Urothelium cell line (cell line): ENCODE measurements around the gene KRTAP5-4.
"Not testable (repeated sequence)": the region's sequence is repeated elsewhere in the genome, so short reads cannot be mapped to it uniquely, and the experiment has no call there.

Source experiments
- DNase-seq: peaks from one replicate; pipeline ENCODE4 v3.0.0; 2011; ENCODE audit warnings: low spot score, mixed read lengths
- FAIRE-seq: peaks from 2 replicates; lab custom pipeline; 2011; peaks lifted over from hg19 to GRCh38; lab: Jason Lieb, UNC

KRTAP5-4 gene

DNA sequence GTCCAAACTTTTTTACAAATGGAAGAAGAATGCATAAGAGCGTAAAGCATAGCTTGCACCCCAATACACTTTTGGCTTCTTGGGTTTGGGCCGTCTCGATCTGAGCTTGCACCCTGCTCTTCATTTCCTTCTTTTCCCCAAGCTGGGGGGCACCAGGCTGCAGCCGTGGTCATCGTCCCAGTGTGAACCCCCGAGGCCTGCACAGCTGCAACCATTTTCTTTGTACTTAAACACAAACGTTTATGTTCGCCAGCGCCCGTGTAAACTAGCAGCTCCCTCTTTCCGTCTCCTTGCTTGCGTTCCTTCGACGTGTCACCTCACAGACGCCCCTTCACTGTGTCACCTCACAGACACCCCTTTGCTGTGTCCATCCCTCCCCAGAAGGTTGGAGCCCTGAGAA, 17.7 kb upstream of the KRTAP5-4 start:
- FAIRE-seq (no peak), DNase-seq (no peak)

DNA sequence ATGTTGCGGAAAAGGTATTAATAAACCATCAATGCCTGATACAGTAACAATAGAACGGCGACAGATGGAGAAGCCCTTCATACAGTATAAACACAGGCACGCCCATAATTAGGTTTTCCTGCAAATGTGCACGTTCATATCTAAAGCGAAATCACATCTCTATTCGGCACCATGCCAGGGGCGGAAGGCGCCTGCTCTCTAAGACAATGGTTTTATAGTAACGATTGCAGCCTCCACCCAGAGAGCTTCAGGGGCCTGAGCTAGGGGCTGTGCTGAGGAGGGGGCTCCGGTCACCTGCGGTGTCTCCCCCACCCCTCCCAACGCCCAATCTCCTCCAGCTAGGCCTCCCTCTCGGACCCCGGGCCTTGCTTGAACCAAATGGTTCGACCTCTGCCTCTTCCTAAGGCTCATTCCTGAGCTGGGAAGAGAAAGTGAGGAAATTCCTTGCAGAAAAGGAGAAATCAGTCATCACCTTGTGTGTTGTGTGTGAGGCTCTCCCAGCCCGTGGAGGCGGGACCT, 17.2 kb upstream of the KRTAP5-4 start:
- DNase-seq (no peak), FAIRE-seq (no peak)

DNA sequence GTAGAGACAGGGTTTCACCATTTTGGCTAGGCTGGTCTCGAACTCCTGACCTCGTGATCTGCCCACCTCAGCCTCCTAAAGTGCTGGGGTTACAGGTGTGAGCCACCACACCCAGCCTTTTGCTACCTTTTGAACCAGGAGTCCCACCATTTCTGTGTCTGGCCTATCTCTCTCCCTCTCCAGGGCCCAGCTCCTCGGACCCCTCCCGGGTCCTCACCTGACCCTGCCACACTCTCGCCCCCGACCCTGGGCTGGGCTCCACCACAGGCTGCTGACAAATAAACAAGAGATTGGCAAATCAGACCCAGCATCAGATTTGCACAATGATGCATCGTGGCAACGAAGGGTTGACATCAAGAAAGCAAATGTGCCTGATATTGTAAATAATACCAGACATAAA, 16.4 kb upstream of the KRTAP5-4 start:
- no peak for FAIRE-seq

DNA sequence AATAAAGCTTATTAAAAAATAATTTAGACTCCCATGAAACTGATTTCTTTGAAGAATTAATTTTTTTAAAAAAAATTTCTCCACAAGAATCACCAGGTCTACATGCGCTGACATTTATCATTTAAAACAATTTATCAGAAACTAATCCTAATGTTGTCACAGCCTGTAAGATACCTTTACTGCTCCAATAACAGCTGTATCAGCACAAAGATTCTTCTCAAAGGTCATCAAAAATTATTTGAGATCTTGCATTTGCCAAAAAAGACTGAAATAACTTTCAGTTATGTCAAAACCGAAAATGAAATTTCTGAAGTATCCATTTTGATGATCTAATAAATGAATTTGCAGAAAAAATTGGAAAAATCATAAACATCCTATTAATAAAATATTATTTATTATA, 15.7 kb upstream of the KRTAP5-4 start:
- FAIRE-seq: no peak
- DNase-seq: no peak

More for the DNA sequence above, 16.4 kb upstream of the KRTAP5-4 start:
- no peak for DNase-seq

DNA sequence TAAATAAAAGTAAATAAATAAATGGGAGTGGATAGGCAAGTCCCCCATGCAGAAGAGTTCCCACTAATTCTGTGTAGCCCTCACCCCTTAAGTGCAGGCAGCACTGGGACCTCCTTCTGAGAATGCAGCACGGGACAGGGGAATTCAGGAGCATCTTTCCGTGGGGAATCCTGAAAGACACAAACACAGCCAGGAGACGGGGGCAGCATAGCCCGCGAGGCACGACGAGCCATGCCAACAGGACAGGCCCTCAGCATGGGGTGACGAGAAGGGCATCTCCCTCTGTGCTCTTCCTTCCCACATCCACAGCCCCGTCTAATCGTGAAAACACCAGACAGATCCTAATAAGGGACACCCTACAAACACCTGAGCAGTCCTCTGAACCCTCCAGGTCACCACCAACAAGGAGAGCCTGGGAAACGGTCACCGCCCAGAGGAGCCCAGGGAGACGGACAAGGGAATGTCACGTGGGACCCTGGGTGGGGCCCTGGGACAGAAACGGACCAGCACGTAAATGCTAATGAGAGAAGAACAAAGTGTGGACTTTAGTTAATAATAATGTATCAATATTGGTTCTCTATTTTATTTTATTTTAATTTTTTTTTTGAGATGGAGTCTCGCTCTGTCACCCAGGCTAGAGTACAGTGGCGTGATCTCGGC, 14.5 kb upstream of the KRTAP5-4 start:
- DNase-seq (no peak), FAIRE-seq (no peak)

DNA sequence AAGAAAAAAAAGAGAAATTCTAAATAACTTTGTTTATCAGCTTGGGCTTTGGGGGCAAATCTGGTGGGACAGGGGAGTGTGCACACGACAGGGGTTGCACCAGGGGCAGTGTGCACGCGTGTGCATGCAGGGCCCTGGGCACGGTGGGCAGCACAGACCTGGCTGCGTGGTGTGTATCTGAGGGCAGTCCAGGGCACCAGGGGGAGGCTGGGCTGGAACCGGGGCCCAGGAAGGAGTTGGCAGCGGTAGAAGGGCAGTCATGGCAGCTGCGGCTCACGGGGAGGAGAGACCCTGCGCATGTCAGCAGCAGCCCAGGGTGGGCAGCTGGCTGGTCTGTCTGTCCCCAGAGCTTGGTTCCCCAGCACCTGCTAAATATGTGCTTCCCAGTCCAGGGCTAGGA, 11.9 kb upstream of the KRTAP5-4 start:
- DNase-seq (no peak), FAIRE-seq (no peak)

DNA sequence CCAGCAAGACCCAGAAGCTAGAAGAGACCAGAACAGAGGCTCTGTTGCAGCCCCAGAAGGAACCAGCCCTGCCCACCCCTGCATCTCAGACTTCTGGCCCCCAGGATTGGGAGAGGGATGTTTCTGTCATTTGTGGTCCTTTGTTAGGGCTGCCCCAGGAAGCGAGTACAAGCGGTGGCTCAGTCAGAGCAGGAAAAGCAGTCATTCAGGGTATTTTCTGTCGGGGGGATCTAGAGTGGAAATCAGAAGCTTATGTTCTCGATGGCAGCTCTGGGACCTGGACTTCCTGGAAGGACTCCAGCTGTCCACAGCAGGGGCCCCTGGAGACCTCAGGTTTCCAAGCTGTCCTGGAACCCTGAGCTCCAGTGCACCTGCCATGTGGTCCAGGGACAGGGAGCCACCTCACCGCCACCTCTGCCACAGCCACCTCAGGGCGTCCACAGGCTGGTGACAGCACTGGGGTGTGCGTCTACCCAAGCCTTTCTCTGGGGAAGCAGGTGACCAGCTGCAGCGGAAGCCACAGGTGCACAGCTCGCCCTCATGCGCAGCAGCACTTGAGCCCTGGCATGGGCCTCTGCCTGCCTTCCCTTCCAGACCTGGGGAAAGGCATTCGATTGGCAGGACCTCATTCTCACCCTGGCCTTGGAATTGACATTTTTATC, 10.2 kb upstream of the KRTAP5-4 start:
- DNase-seq: no peak
- no peak for FAIRE-seq

DNA sequence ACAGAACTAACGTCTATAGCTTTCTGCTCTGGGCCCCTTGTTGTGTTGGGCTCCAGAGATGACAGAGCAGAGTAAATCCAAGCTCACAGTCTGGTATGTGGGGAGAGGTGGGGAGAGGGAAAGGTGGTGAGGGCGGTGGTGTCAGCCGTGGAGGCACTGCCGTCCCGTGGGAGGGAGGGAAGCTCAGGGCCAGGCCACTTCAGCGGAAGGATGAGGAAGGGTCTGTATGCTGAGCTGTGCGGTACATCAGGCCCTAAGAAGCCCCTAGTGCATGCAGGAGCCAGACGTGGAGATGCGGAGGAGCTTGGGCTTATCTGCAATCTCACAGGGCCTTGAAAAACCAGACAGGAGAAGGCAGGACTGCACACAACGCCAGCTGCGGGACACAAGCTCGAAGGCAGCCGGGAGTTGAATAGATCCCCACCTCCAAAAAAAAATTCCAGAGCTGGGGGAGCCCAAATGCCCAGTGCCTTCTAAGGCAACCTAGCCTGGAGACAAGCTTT, 9.2 kb upstream of the KRTAP5-4 start:
- DNase-seq (no peak), FAIRE-seq (no peak)

DNA sequence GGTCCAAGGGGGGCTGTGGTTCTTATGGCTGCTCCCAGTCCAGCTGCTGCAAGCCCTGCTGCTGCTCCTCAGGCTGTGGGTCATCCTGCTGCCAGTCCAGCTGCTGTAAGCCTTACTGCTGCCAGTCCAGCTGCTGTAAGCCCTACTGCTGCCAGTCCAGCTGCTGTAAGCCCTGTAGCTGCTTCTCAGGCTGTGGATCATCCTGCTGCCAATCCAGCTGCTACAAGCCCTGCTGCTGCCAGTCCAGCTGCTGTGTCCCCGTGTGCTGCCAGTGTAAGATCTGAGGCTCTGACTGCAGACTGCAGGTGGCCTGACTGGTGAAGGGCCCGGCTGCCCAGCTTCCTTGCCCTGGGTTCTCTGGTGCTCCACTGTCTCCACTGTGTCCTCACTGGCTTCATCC, 8.3 kb upstream of the KRTAP5-4 start:
- no peak for DNase-seq
- no peak for FAIRE-seq

DNA sequence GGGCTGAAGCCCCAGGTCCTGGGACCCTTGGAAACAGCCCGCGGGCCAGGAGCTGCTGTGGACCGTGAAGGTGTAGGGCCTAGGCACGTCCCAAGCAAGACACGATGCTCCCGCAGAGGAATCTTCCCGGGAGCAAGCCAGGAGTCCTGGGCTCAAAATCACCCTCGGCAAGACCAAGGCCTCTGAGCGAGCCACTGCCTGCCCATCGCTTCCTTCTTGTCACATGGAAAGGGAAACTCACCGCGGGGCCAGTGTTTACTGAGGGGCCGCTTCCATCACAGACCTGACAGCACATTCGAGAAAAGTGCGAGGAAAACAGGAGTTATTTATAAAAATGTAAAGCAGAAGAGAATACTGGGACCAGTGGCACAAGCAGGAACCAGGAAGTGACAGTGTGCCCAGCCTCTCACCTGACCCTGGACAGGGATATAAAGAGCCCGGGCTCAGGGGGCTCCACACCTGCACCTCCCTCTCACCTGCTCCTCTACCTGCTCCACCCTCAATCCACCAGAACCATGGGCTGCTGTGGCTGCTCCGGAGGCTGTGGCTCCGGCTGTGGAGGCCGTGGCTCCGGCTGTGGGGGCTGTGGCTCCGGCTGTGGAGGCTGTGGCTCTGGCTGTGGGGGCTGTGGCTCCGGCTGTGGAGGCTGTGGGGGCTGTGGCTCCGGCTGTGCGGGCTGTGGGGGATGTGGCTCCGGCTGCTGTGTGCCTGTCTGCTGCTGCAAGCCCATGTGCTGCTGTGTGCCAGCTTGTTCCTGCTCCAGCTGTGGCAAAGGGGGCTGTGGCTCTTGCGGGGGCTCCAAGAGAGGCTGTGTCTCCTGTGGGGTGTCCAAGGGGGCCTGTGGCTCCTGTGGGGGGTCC, 7.6 kb upstream of the KRTAP5-4 start, which contains the start of gene KRTAP5-5:
KRTAP5-5 (plus strand) TSS at position 450 of the 860 bp plus-strand sequence; CDS start at position 516, 66 bp downstream.
- no peak for DNase-seq

DNA sequence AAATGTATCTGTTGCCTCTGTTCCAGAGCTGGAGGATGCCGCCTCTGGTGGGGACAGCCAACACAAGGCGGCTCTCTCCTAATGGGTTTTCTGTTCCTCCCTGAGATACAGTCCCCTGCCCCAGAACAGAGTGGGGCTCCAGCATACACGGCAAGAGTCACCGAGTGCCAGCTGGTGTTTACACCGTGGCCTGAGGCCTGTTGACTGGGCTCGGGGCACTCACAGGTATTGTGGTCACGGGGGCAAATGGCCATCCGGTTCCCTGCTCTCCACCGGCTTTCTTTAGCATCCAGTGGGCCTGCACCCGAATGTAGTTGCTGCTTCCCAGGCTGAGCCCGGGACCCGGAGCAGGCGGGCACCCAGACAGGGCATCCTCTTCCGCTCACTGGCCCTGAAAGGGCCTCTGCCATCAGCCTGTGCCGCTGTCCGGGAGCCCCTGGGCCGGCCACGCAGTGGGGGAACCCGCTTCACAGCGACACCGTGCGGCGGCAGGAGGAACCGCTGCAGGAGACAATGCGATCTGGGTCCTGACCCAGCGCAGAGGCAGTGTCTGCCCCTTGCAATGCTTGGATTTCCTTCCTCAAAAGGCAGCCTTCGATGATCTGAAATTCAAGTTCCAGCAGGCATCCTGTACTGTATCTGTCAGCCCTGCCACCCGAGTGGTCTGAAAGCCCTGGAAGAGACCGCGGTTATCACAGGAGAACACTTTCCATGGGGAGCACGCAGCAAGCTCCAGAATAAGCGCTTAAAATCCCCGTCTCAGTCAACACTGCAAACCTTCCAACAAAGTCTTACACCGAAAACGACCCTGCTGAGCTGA, 6.8 kb upstream of the KRTAP5-4 start:
- FAIRE-seq (no peak), DNase-seq (peak; percentile 64)

More for the DNA sequence above, 7.6 kb upstream of the KRTAP5-4 start, which contains the start of gene KRTAP5-5:
- FAIRE-seq: no peak

DNA sequence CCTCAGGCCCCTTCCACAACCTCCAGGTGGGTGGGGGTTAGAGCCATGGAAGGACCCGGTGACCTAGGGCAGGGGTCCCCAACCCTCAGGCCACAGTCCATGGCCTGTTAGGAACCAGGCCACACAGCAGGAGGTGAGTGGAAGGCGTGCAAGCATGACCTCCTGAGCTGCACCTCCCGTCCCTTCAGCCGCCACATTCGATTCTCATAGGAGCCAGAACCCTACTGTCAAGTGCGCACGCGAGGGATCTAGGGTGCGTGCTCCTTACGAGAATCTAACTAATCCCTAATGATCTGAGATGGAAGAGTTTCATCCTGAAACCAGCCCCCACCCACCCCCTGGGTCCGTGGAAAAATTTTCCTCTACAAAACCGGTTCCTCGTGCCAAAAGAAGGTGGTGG, 3.6 kb upstream of the KRTAP5-4 start:
- FAIRE-seq (no peak), DNase-seq (no peak)

DNA sequence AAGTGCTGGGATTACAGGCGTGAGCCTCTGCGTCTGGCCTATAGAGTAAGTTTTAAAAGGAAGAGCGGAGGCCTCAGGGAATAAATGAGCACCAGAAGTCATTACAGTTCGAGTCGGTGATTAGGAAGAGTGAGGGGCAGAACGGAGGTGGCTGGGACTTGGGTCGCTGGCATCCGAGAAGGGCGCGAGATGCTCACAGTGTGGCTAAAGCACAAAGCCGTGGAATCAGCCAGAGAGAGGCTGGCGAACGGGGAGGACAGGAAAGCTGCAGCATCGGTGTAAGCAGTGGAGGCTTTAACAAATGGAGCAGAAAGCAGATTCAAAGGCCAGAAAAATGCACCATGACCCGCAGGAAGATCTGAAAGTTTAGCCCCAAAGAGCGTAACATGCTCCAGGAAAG, 2.7 kb upstream of the KRTAP5-4 start:
- FAIRE-seq (no peak), DNase-seq (no peak)

DNA sequence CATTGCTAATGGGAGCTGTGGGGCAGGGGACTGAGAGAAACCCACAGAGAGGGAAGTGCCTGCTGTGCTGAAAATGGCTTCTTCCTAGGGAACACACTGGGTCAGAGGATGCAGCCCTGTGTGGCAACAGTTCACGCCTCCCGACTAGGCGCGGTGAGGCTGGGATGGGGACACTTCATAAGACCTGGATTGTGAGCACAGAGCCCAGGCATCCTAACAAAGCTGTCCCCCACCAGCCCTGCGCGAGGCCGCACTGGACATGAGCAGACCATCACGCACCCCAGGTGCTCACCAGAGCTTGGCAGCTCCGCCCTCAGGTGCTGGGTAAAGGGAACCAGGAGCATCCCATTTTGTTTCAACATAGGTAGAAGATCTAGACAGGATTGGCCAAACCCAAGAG, 1.8 kb upstream of the KRTAP5-4 start:
- FAIRE-seq (no peak), DNase-seq (no peak)

DNA sequence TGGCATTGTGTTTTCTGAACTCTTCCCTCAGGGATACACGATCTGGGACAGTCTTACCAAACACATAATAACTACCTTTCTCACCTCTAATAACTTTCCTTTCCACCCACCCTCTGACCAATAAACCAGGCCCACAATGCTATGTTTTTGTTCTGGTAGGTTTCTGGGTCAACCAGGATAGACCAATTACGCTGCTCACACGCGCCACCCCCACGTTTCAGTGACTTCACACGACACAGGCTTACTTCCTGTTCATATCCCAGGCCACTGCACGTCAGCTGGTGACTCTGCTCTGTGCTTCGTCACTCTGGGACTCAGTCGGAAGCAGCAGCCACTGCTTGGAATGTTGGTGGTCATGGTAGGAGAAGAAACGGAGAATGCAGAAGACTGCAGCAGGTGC, 2.5 kb downstream of the KRTAP5-4 start:
- DNase-seq (no peak), FAIRE-seq (no peak)

DNA sequence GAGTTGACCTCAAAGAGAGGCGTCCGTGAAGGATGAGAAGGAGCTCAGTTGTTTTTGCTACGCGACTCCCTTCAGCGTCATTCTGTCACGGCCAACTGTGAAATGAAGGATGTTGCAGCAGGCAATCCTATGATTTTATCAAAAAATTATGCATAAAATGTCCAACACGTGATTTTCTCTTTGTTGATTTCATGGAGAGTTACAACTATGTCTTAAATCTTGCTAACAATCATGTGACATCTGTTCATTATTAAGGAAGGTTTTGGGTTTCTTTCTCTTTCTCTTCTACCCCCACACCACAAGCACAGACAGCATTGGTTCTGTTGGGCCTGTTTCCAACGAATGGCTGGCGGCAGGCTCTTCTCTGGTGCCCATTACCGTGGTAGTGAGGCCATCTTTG, 3.7 kb downstream of the KRTAP5-4 start:
- DNase-seq: no peak
- FAIRE-seq: no peak

DNA sequence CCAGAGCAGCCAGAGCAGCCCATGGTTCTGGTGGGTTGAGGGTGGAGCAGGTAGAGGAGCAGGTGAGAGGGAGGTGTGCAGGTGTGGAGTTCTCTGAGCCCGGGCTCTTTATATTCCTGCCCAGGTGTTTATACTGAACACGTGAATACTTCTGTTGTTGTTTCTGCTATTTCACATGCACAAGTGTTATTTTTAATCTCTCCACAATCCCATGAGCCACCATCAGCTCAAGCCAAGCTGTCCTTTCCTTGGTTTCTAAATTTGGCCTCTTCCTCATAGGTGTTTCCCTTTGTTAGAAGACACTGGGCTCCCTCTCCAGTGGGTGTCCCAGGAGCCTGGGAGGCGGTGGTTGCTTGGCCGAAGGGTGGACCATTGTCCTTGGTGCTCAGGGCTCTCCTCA, 13.6 kb downstream of the KRTAP5-4 start, which contains the start of gene KRTAP5-3:
KRTAP5-3 (minus strand) TSS at position 101 of the 400 bp plus-strand sequence; CDS start at position 23, 78 bp downstream.
- DNase-seq: no peak
- no peak for FAIRE-seq

DNA sequence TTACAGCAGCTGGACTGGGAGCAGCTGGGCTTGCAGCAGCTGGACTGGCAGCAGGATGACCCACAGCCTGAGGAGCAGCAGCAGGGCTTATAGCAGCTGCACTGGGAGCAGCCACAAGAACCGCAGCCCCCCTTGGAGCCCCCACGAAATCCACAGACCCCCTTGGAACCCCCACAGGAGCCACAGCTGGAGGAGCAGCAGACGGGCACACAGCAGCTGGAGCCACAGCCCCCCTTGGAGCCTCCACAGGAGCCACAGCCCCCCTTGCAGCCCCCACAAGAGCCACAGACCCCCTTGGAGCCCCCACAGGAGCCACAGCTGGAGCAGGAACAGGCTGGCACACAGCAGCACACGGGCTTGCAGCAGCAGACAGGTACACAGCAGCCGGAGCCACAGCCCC, 14.0 kb downstream of the KRTAP5-4 start:
- not testable (repeated sequence) for DNase-seq, FAIRE-seq

DNA sequence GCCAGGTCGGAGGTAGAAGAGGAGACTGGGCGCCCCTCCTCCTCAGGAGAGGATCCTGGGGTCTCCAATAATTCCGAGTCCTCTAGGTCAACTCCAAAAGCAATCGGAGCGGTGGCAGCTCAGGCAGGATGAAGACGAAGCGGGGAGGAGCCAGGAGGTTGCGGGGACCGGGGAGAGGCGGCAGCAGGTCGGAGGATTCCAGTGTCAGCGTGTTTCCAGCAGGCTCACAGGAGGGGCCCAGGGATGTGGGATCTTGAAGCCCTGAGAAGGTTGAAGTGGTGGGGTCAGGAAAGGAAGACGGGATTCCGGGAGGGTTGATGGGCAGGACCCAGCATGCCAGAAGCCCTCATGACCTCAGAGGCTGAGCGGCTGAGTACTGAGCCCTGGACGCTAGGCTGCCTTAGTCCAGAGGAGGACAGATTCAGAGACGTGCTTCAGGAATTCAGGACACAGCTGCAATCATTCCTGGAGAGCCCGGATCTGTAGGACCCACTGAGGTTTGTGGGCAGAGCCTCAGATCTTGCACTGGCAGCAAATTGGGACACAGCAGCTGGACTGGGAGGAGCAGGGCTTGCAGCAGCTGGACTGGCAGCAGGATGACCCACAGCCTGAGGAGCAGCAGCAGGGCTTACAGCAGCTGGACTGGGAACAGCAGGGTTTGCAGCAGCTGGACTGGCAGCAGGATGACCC, 14.6 kb downstream of the KRTAP5-4 start:
- not testable (repeated sequence) for DNase-seq, FAIRE-seq
